ENCODE results near the gene MFSD1. TPM values are rescaled to one million over a fixed set of nuclear protein-coding genes. Genes with fewer than 3 reads are reported as not detected.

MFSD1 gene
- total RNA-seq, result 1 to 10 TPM; 4.8 to 5.7 TPM

DNA sequence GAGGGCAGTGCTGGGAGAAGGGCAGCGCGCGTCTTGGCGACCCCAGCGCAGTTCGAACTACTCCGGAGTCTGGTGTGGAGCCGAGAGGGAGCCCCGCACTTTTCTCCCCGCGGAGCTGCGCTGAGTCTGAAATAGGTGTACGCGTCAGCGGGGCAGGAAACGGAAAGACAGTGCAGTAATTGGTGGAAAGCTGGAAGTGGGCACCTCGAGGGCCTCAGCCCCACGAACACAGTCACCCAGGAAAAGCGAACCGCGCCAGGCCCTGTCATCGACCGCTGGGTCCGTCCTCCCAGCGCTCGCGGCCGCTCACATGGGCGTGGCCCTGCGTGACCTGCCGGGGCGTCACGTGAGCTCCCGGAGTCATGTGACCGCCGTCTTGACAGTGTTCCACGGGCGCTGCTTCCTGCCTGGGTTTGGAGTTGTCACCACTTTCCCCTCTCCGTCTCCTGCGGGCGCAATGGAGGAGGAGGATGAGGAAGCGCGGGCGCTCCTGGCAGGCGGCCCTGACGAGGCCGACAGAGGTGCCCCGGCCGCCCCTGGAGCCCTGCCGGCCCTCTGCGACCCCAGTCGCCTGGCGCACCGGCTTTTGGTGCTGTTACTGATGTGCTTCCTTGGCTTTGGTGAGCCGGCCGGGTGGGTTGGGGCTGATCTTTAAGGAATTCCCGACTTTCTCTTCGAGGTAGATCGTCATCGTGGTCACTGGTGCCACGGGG, at the start of gene MFSD1:
Gene MFSD1 (plus strand): TSS at position 359 of the 713 bp plus-strand sequence. CDS start 99 bp downstream, at position 458.
- Mint-ChIP-seq H3K27me3 (ENCODE audit: low read depth) (no peaks in the 10 kb centered on the region), H3K4me3 (peak within 1 kb of the TSS; percentile 84), H3K36me3 (ENCODE audit: low read depth) (peaks cover 2% of the 10 kb centered on the region), H3K27ac (peak within 1 kb of the TSS; percentile 44), H3K4me1 (ENCODE audit: low read depth) (peaks cover 21% of the 10 kb centered on the region), H3K9me3 (no peaks in the 10 kb centered on the region)
- peak; percentile 92 for DNase-seq
- CTCF ChIA-PET, result interaction anchor here (0.6 to 3.1 kb wide), 5 partner anchors 10 to 458 kb away, joined by 3 to 28 read pairs (median 13); partner anchors contain the start of gene GFM1
- intact Hi-C loops (cut with micrococcal nuclease), result loop anchor here (1.0 to 5.0 kb wide), 4 partner anchors 11 to 1595 kb away; partner anchors contain the start of genes IFT80, LXN, SHOX2 and SMC4

DNA sequence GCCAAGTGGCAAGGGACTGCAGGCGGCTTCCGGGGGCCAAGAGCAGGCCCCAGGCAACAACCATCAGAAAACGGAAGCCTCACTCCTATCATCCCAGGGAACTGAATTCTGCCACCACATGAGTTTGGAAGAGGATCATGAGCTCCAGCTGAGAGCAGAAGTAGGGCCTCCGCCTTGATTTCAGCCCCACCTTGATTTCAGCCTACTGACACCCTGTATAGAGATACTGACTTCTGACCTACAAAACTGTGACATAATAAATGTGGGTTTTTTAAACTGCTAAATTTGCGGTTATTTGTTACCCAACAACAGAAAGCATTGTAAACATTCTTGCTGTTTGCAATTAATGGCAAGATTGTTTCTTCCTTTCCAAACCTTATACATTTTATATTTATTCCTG, 48.0 kb upstream of the MFSD1 start:
- intact Hi-C loops (cut with micrococcal nuclease), result no loop called here
- H3K27ac Mint-ChIP-seq, result no peak overlapping the region
- no peaks in the 10 kb centered on the region for H3K27me3 Mint-ChIP-seq (ENCODE audit: low read depth)
- no peak overlapping the region for H3K4me3 Mint-ChIP-seq
- H3K4me1 Mint-ChIP-seq (ENCODE audit: low read depth), result no peaks in the 10 kb centered on the region
- H3K9me3 Mint-ChIP-seq, result no peaks in the 10 kb centered on the region
- peaks cover 2% of the 10 kb centered on the region for H3K36me3 Mint-ChIP-seq (ENCODE audit: low read depth)
- no peak for DNase-seq
- CTCF ChIA-PET, result no interaction called here

- Mint-ChIP-seq H3K4me1 (ENCODE audit: low read depth) (no peaks in the 10 kb centered on the region), H3K36me3 (ENCODE audit: low read depth) (no peaks in the 10 kb centered on the region), H3K27me3 (ENCODE audit: low read depth) (no peaks in the 10 kb centered on the region), H3K9me3 (no peaks in the 10 kb centered on the region), H3K27ac (no peak overlapping the region), H3K4me3 (no peak overlapping the region)
- no peak for DNase-seq
- intact Hi-C loops (cut with micrococcal nuclease), result no loop called here
- CTCF ChIA-PET, result interaction anchor here (0.7 kb wide), 1 partner anchor 36 kb away, joined by 3 read pairs; no protein-coding TSS in a partner anchor
Measured at GRCh38 chr3:158755421-158755820, 46.4 kb upstream of the MFSD1 start.

GRCh38 chr3:158761350-158761749, 40.5 kb upstream of the MFSD1 start:
- H3K9me3 Mint-ChIP-seq, result no peaks in the 10 kb centered on the region
- no peaks in the 10 kb centered on the region for H3K27me3 Mint-ChIP-seq (ENCODE audit: low read depth)
- no peak overlapping the region for H3K27ac Mint-ChIP-seq
- intact Hi-C loops (cut with micrococcal nuclease), result no loop called here
- no peak overlapping the region for H3K4me3 Mint-ChIP-seq
- no peaks in the 10 kb centered on the region for H3K4me1 Mint-ChIP-seq (ENCODE audit: low read depth)
- H3K36me3 Mint-ChIP-seq (ENCODE audit: low read depth), result no peaks in the 10 kb centered on the region
- DNase-seq, result no peak
- CTCF ChIA-PET, result interaction anchor here (0.6 kb wide), 2 partner anchors 74 to 206 kb away, joined by 3 read pairs; no protein-coding TSS in a partner anchor

DNA sequence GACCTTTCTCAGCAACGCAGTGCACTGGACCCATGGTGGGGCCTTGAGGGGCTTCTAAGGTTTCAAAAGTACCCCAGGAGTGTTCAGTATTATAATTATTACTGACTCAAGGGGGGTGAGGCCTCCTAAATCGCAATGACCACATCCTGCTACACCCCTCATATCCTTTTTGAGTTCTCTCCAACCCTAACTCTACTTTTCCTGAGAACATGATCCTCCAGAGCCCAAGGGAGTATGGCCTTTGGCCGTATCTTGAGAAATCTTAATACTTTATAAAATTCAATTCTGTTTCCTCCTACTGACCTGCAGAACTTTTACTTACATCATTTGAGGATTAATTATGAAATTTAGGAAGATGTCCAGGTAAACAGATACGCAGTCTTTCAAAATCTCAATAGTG, 39.2 kb upstream of the MFSD1 start:
- Mint-ChIP-seq H3K4me3 (no peak overlapping the region), H3K4me1 (ENCODE audit: low read depth) (no peaks in the 10 kb centered on the region), H3K9me3 (no peaks in the 10 kb centered on the region), H3K27me3 (ENCODE audit: low read depth) (no peaks in the 10 kb centered on the region), H3K36me3 (ENCODE audit: low read depth) (no peaks in the 10 kb centered on the region), H3K27ac (no peak overlapping the region)
- no peak for DNase-seq
- intact Hi-C loops (cut with micrococcal nuclease), result no loop called here
- CTCF ChIA-PET, result interaction anchor here (1.7 kb wide), 1 partner anchor 35 kb away, joined by 5 read pairs; no protein-coding TSS in a partner anchor

DNA sequence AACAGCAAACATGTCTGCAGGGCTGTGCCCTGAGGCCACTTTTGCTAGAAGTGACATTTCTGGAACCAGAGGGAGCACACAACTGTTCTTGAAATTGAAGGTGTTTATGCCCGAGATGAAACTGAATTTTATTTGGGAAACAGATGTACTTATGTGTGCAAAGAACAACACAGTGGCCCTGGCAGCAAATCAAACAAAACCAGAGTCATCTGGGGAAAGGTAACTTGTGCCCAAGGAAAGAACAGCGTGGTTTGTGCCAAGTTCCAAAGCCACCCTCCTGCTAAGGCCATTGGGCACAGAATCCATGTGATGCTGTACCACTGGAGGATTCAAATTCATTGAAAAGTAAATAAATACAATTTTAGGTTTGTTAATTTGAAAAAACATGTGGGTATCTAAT, 38.4 kb upstream of the MFSD1 start:
- intact Hi-C loops (cut with micrococcal nuclease), result no loop called here
- H3K9me3 Mint-ChIP-seq, result no peaks in the 10 kb centered on the region
- no peaks in the 10 kb centered on the region for H3K4me1 Mint-ChIP-seq (ENCODE audit: low read depth)
- H3K27ac Mint-ChIP-seq, result no peak overlapping the region
- DNase-seq, result no peak
- H3K27me3 Mint-ChIP-seq (ENCODE audit: low read depth), result no peaks in the 10 kb centered on the region
- no peak overlapping the region for H3K4me3 Mint-ChIP-seq
- H3K36me3 Mint-ChIP-seq (ENCODE audit: low read depth), result no peaks in the 10 kb centered on the region
- CTCF ChIA-PET, result interaction anchor here (1.7 kb wide), 1 partner anchor 36 kb away, joined by 5 read pairs; no protein-coding TSS in a partner anchor

- DNase-seq, result no peak
- no peaks in the 10 kb centered on the region for H3K36me3 Mint-ChIP-seq (ENCODE audit: low read depth)
- H3K4me1 Mint-ChIP-seq (ENCODE audit: low read depth), result no peaks in the 10 kb centered on the region
- no peaks in the 10 kb centered on the region for H3K9me3 Mint-ChIP-seq
- H3K27me3 Mint-ChIP-seq (ENCODE audit: low read depth), result no peaks in the 10 kb centered on the region
- CTCF ChIA-PET, result interaction anchor here (0.6 kb wide), 1 partner anchor 15 kb away, joined by 3 read pairs; no protein-coding TSS in a partner anchor
- no peak overlapping the region for H3K4me3 Mint-ChIP-seq
- intact Hi-C loops (cut with micrococcal nuclease), result no loop called here
- no peak overlapping the region for H3K27ac Mint-ChIP-seq
Measured at GRCh38 chr3:158765518-158766205, 36.2 kb upstream of the MFSD1 start.

DNA sequence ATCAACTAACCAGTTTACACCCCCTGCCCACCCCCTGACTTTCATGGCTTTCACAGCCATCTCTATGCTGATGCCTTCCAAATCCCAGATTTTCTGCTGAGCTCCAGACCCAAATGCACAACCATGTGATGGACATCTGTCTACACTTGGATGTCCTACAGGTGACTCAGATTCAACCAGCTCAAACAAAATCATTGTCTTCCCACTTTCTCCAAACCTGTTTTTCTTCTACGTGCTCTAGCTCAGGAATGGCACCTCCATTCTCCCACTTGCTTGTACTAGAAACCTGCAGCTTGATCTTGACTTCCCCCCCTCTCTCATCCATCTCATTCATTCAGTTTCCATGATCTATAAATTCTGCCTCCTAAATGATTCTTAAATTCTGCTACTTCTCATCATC, 35.5 kb upstream of the MFSD1 start:
- no peak overlapping the region for H3K27ac Mint-ChIP-seq
- H3K9me3 Mint-ChIP-seq, result no peaks in the 10 kb centered on the region
- DNase-seq, result no peak
- H3K4me1 Mint-ChIP-seq (ENCODE audit: low read depth), result no peaks in the 10 kb centered on the region
- no peaks in the 10 kb centered on the region for H3K27me3 Mint-ChIP-seq (ENCODE audit: low read depth)
- no peaks in the 10 kb centered on the region for H3K36me3 Mint-ChIP-seq (ENCODE audit: low read depth)
- H3K4me3 Mint-ChIP-seq, result no peak overlapping the region
- intact Hi-C loops (cut with micrococcal nuclease), result no loop called here
- CTCF ChIA-PET, result interaction anchor here (0.6 kb wide), 1 partner anchor 15 kb away, joined by 3 read pairs; no protein-coding TSS in a partner anchor

DNA sequence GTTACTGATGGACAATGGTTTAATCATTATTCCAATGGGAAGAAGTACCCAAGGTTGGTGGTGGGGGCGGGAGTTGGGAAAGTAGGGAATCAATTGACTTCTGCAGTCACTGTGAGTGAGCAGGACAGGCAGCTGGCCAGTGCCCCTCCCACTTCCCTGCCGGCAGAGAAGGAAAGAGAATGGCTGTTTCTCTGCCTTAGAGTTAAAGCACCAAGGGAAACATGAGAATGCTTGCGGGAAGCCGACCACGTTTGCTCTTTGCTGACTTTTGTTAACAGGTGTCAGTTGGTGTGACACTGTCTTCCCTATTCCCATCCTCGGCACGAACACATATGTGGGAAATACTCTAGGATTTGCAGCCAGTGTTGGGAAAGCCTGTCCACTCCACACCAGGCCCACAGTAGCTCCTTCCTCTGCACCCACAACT, 33.5 kb upstream of the MFSD1 start:
- no peak overlapping the region for H3K27ac Mint-ChIP-seq
- CTCF ChIA-PET, result no interaction called here
- DNase-seq, result no peak
- H3K27me3 Mint-ChIP-seq (ENCODE audit: low read depth), result no peaks in the 10 kb centered on the region
- no peaks in the 10 kb centered on the region for H3K4me1 Mint-ChIP-seq (ENCODE audit: low read depth)
- H3K36me3 Mint-ChIP-seq (ENCODE audit: low read depth), result no peaks in the 10 kb centered on the region
- no peak overlapping the region for H3K4me3 Mint-ChIP-seq
- H3K9me3 Mint-ChIP-seq, result no peaks in the 10 kb centered on the region
- intact Hi-C loops (cut with micrococcal nuclease), result no loop called here

- no peak for DNase-seq
- Mint-ChIP-seq H3K9me3 (no peaks in the 10 kb centered on the region), H3K4me1 (ENCODE audit: low read depth) (no peaks in the 10 kb centered on the region), H3K27ac (no peak overlapping the region), H3K4me3 (no peak overlapping the region), H3K27me3 (ENCODE audit: low read depth) (no peaks in the 10 kb centered on the region), H3K36me3 (ENCODE audit: low read depth) (no peaks in the 10 kb centered on the region)
- CTCF ChIA-PET, result no interaction called here
- intact Hi-C loops (cut with micrococcal nuclease), result no loop called here
Measured at GRCh38 chr3:158768881-158769543, 32.8 kb upstream of the MFSD1 start.

DNA sequence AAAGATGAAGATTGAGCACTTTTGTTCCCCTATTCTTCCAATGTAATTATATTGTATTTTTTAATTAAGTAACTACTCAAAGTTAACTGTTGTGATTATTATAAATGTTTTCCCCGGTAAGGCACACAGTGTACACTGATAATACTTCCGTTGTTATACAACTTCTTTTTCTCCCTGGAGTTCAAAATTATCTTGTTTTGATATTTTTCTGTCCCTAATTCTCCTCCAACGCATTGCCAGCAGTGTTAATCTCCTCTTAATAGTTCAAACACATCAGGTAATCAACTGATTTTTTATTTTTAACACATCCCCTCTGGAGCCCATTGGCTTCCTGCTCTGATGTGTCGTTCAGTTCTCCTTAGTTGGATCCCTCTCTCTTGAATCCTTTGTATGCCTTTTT, 32.3 kb upstream of the MFSD1 start:
- H3K27ac Mint-ChIP-seq, result no peak overlapping the region
- CTCF ChIA-PET, result no interaction called here

GRCh38 chr3:158769952-158770740, 31.7 kb upstream of the MFSD1 start:
- intact Hi-C loops (cut with micrococcal nuclease), result no loop called here
- no peaks in the 10 kb centered on the region for H3K4me1 Mint-ChIP-seq (ENCODE audit: low read depth)
- no peaks in the 10 kb centered on the region for H3K36me3 Mint-ChIP-seq (ENCODE audit: low read depth)
- DNase-seq, result no peak
- H3K4me3 Mint-ChIP-seq, result no peak overlapping the region
- no peaks in the 10 kb centered on the region for H3K9me3 Mint-ChIP-seq
- H3K27ac Mint-ChIP-seq, result no peak overlapping the region
- CTCF ChIA-PET, result no interaction called here
- H3K27me3 Mint-ChIP-seq (ENCODE audit: low read depth), result no peaks in the 10 kb centered on the region

More for the DNA sequence above, 32.3 kb upstream of the MFSD1 start:
- no peaks in the 10 kb centered on the region for H3K9me3 Mint-ChIP-seq
- no peaks in the 10 kb centered on the region for H3K4me1 Mint-ChIP-seq (ENCODE audit: low read depth)
- H3K4me3 Mint-ChIP-seq, result no peak overlapping the region
- no peaks in the 10 kb centered on the region for H3K27me3 Mint-ChIP-seq (ENCODE audit: low read depth)
- DNase-seq, result no peak
- intact Hi-C loops (cut with micrococcal nuclease), result no loop called here
- H3K36me3 Mint-ChIP-seq (ENCODE audit: low read depth), result no peaks in the 10 kb centered on the region

All from activated naive CD4-positive, alpha-beta T cell treated with anti-CD3 and anti-CD28 coated beads for 36 hours (primary cell).